NCI-H1417 treated with DMSO at 0.1 percent for 48 hours (cell line): ENCODE measurements around the gene KLHL22.
"Not testable (repeated sequence)": the region's sequence is repeated elsewhere in the genome, so short reads cannot be mapped to it uniquely, and the experiment has no call there.

Source experiments
- DNase-seq: peaks from one replicate; lab custom pipeline; 2025; lab: John Stamatoyannopoulos, UW

Gene KLHL22

GRCh38 chr22:20523086-20523983 lies 27.7 kb upstream of the KLHL22 start:
- no peak for DNase-seq

GRCh38 chr22:20522134-20523004 lies 26.8 kb upstream of the KLHL22 start:
- no peak for DNase-seq

- no peak for DNase-seq
These were observed 24.5 kb upstream of the KLHL22 start for GRCh38 chr22:20520093-20520511.

GRCh38 chr22:20519558-20519957 lies 24.0 kb upstream of the KLHL22 start:
- DNase-seq: no peak

GRCh38 chr22:20517841-20518592 lies 22.4 kb upstream of the KLHL22 start:
- DNase-seq: no peak

GRCh38 chr22:20517422-20517821 lies 21.8 kb upstream of the KLHL22 start:
- DNase-seq: no peak

- DNase-seq: no peak
These were observed 20.8 kb upstream of the KLHL22 start for GRCh38 chr22:20516399-20516798.

- DNase-seq: no peak
These were observed 19.2 kb upstream of the KLHL22 start for GRCh38 chr22:20514658-20515406.

GRCh38 chr22:20511578-20512229 lies 16.1 kb upstream of the KLHL22 start:
- DNase-seq: no peak

- DNase-seq: no peak
These were observed 15.4 kb upstream of the KLHL22 start for GRCh38 chr22:20510811-20511577.

- no peak for DNase-seq
These were observed 13.9 kb upstream of the KLHL22 start for GRCh38 chr22:20509344-20510047.

GRCh38 chr22:20508815-20509271 lies 13.2 kb upstream of the KLHL22 start:
- no peak for DNase-seq

- DNase-seq: not testable (repeated sequence)
These were observed 12.6 kb upstream of the KLHL22 start for GRCh38 chr22:20508067-20508755.

GRCh38 chr22:20507253-20508066 lies 11.9 kb upstream of the KLHL22 start, which contains the start of gene MED15:
Gene MED15 (plus strand): TSS chr22:20507610. CDS start chr22:20507679, 69 bp downstream.
- peak; percentile 3 for DNase-seq

- DNase-seq: no peak
These were observed 11.1 kb upstream of the KLHL22 start for GRCh38 chr22:20506543-20507252.

- not testable (repeated sequence) for DNase-seq
These were observed 8.8 kb upstream of the KLHL22 start for GRCh38 chr22:20504293-20504922.

GRCh38 chr22:20503816-20504215 lies 8.2 kb upstream of the KLHL22 start:
- no peak for DNase-seq
